A549 (cell line): ENCODE results near the gene PTPRN2.

Experiments used
- CBX2 ChIP-seq: fragments of 200-600 bp; sonication (generic); IDR thresholded peaks from 2 replicates; pipeline ENCODE4 v1.6.1; 2016; ENCODE audit warnings: low read depth, mild to moderate bottlenecking, borderline replicate concordance
- CBX8 ChIP-seq: fragments of 200-600 bp; sonication (generic); IDR thresholded peaks from 2 replicates; pipeline ENCODE4 v1.6.1; 2016
- FOSL2 ChIP-seq, 2 experiments: fragments of 450-650 bp in 1 of 2; fragments of >200 bp in 1 of 2; sonication (Bioruptor Twin) in 1 of 2; formaldehyde crosslinking; IDR thresholded peaks; 2 replicates each; pipeline versions ENCODE4 v1.5.0 to v1.6.1; 2016 to 2020; ENCODE audit warnings: mild to moderate bottlenecking in 1 of 2, moderate library complexity in 1 of 2
- HDAC2 ChIP-seq: fragments of 200-600 bp; sonication (generic); IDR thresholded peaks from 2 replicates; pipeline ENCODE4 v1.6.1; 2016
- POLR2A ChIP-seq: IDR thresholded peaks from 2 replicates; pipeline ENCODE4 v1.6.1; 2012; ENCODE audit warnings: mild to moderate bottlenecking, low read length
- SMC3 ChIP-seq: fragments of >200 bp; sonication (Bioruptor Twin); formaldehyde crosslinking; IDR thresholded peaks from 3 replicates; pipeline ENCODE4 v1.6.1; 2018; ENCODE audit warnings: inconsistent platforms
- TF ChIP-seq, protein P1 (sequence below): fragments of >200 bp; sonication (Bioruptor Twin); formaldehyde crosslinking; IDR thresholded peaks from 3 replicates; pipeline ENCODE4 v1.5.1; 2016

DNA sequence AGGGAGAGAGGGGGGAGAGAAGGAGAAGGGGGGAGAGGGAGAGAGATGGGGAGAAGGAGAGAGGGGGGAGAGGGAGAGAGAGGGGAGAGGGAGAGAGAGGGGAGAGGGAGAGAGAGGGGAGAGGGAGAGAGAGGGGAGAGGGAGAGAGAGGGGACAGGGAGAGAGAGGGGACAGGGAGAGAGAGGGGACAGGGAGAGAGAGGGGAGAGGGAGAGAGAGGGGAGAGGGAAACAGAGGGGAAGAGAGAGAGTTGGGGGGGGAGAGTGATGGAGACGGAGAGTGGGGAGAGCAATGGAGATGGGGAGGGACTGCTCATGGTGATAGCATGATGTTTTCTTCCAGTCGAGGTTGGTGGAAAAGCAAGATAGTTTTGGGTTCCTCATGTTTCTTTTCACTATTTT, 1078.4 kb downstream of the PTPRN2 start:
- TF ChIP-seq, protein P1, sequence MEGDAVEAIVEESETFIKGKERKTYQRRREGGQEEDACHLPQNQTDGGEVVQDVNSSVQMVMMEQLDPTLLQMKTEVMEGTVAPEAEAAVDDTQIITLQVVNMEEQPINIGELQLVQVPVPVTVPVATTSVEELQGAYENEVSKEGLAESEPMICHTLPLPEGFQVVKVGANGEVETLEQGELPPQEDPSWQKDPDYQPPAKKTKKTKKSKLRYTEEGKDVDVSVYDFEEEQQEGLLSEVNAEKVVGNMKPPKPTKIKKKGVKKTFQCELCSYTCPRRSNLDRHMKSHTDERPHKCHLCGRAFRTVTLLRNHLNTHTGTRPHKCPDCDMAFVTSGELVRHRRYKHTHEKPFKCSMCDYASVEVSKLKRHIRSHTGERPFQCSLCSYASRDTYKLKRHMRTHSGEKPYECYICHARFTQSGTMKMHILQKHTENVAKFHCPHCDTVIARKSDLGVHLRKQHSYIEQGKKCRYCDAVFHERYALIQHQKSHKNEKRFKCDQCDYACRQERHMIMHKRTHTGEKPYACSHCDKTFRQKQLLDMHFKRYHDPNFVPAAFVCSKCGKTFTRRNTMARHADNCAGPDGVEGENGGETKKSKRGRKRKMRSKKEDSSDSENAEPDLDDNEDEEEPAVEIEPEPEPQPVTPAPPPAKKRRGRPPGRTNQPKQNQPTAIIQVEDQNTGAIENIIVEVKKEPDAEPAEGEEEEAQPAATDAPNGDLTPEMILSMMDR = no peak
- no peak for TF ChIP-seq FOSL2 (IDR thresholded peaks at IDR 0.05)
- TF ChIP-seq FOSL2 (CRISPR knock-in tag; IDR thresholded peaks at IDR 0.05) = no peak
- TF ChIP-seq HDAC2 = no peak
- TF ChIP-seq POLR2A = no peak
- no peak for TF ChIP-seq SMC3
- TF ChIP-seq CBX2 = no peak
- TF ChIP-seq CBX8 = no peak
